ENCODE data around the gene HOXA7. TPM values are rescaled to one million over a fixed set of nuclear protein-coding genes. Genes with fewer than 3 reads are reported as not detected.

Gene HOXA7
- total RNA-seq, 1 experiment from 2014 or later, result 7.5 TPM

- Histone ChIP-seq H3K4me1 (ENCODE audit: low read length) (no peaks in the 10 kb centered on the region), H3K9ac (ENCODE audit: low read length) (no peak overlapping the region), H3K9me2 (replicated peaks; ENCODE audit: insufficient read depth, low read length) (no peaks in the 10 kb centered on the region), H3K9me3 (ENCODE audit: low read length) (no peaks in the 10 kb centered on the region), H2AFZ (ENCODE audit: low read length) (no peak overlapping the region), H3K4me3 (ENCODE audit: low read length) (no peak overlapping the region), H3K36me3 (ENCODE audit: insufficient read depth, low read length) (no peaks in the 10 kb centered on the region; the same call in 1 of the 2 replicates), H3K27me3 (ENCODE audit: low read length) (no peaks in the 10 kb centered on the region), H3K4me2 (ENCODE audit: low read depth, low read length, poor library complexity, severe bottlenecking) (no peak overlapping the region), H3K79me2 (ENCODE audit: low read length) (no peaks in the 10 kb centered on the region), H3K27ac (ENCODE audit: low read length) (no peak overlapping the region), H4K20me1 (ENCODE audit: insufficient read depth, low read depth, low read length) (0 out of 2 replicates have a peak, but pooled peaks cover 8% of the 10 kb centered on the region)
- DNase-seq, result no peak
Observed at GRCh38 chr7:27109466-27110185, 46.8 kb downstream of the HOXA7 start.

- Histone ChIP-seq H3K4me1 (ENCODE audit: low read length) (no peaks in the 10 kb centered on the region), H3K27me3 (ENCODE audit: low read length) (no peaks in the 10 kb centered on the region), H3K27ac (ENCODE audit: low read length) (no peak overlapping the region), H3K9me3 (ENCODE audit: low read length) (no peaks in the 10 kb centered on the region), H3K79me2 (ENCODE audit: low read length) (no peaks in the 10 kb centered on the region), H4K20me1 (ENCODE audit: insufficient read depth, low read depth, low read length) (0 out of 2 replicates have a peak, but pooled peaks cover 8% of the 10 kb centered on the region), H3K9me2 (replicated peaks; ENCODE audit: insufficient read depth, low read length) (no peaks in the 10 kb centered on the region), H3K4me3 (ENCODE audit: low read length) (no peak overlapping the region), H2AFZ (ENCODE audit: low read length) (no peak overlapping the region), H3K36me3 (ENCODE audit: insufficient read depth, low read length) (no peaks in the 10 kb centered on the region; the same call in 1 of the 2 replicates), H3K4me2 (ENCODE audit: low read depth, low read length, poor library complexity, severe bottlenecking) (no peak overlapping the region), H3K9ac (ENCODE audit: low read length) (no peak overlapping the region)
- DNase-seq, result no peak
Observed at GRCh38 chr7:27108390-27109127, 47.9 kb downstream of the HOXA7 start.

GRCh38 chr7:27107391-27108381, 48.8 kb downstream of the HOXA7 start:
- H4K20me1 ChIP-seq (ENCODE audit: insufficient read depth, low read depth, low read length), result 0 out of 2 replicates have a peak, but pooled peaks cover 8% of the 10 kb centered on the region
- H3K79me2 ChIP-seq (ENCODE audit: low read length), result no peaks in the 10 kb centered on the region
- H3K36me3 ChIP-seq (ENCODE audit: insufficient read depth, low read length), result no peaks in the 10 kb centered on the region; the same call in 1 of the 2 replicates
- H3K4me3 ChIP-seq (ENCODE audit: low read length), result no peak overlapping the region
- no peaks in the 10 kb centered on the region for H3K9me3 ChIP-seq (ENCODE audit: low read length)
- DNase-seq, result no peak
- H3K4me1 ChIP-seq (ENCODE audit: low read length), result no peaks in the 10 kb centered on the region
- no peaks in the 10 kb centered on the region for H3K27me3 ChIP-seq (ENCODE audit: low read length)
- no peaks in the 10 kb centered on the region for H3K9me2 ChIP-seq (replicated peaks; ENCODE audit: insufficient read depth, low read length)
- H3K9ac ChIP-seq (ENCODE audit: low read length), result no peak overlapping the region
- no peak overlapping the region for H2AFZ ChIP-seq (ENCODE audit: low read length)
- H3K4me2 ChIP-seq (ENCODE audit: low read depth, low read length, poor library complexity, severe bottlenecking), result no peak overlapping the region
- no peak overlapping the region for H3K27ac ChIP-seq (ENCODE audit: low read length)

GRCh38 chr7:27106901-27107240, 49.6 kb downstream of the HOXA7 start:
- H3K27me3 ChIP-seq (ENCODE audit: low read length), result no peaks in the 10 kb centered on the region
- no peaks in the 10 kb centered on the region for H3K9me2 ChIP-seq (replicated peaks; ENCODE audit: insufficient read depth, low read length)
- no peaks in the 10 kb centered on the region for H3K36me3 ChIP-seq (ENCODE audit: insufficient read depth, low read length)
- H3K4me3 ChIP-seq (ENCODE audit: low read length), result no peak overlapping the region
- H2AFZ ChIP-seq (ENCODE audit: low read length), result no peak overlapping the region
- H3K79me2 ChIP-seq (ENCODE audit: low read length), result no peaks in the 10 kb centered on the region
- DNase-seq, result no peak
- H3K4me2 ChIP-seq (ENCODE audit: low read depth, low read length, poor library complexity, severe bottlenecking), result no peak overlapping the region
- no peak overlapping the region for H3K27ac ChIP-seq (ENCODE audit: low read length)
- H4K20me1 ChIP-seq (ENCODE audit: insufficient read depth, low read depth, low read length), result 0 out of 2 replicates have a peak, but pooled peaks cover 8% of the 10 kb centered on the region
- no peaks in the 10 kb centered on the region for H3K9me3 ChIP-seq (ENCODE audit: low read length)
- no peaks in the 10 kb centered on the region for H3K4me1 ChIP-seq (ENCODE audit: low read length)
- no peak overlapping the region for H3K9ac ChIP-seq (ENCODE audit: low read length)

- H3K9me2 ChIP-seq (replicated peaks; ENCODE audit: insufficient read depth, low read length), result no peaks in the 10 kb centered on the region
- no peak overlapping the region for H3K27ac ChIP-seq (ENCODE audit: low read length)
- H3K27me3 ChIP-seq (ENCODE audit: low read length), result no peaks in the 10 kb centered on the region
- H2AFZ ChIP-seq (ENCODE audit: low read length), result no peak overlapping the region
- 0 out of 2 replicates have a peak, but pooled peaks cover 8% of the 10 kb centered on the region for H4K20me1 ChIP-seq (ENCODE audit: insufficient read depth, low read depth, low read length)
- H3K4me3 ChIP-seq (ENCODE audit: low read length), result no peak overlapping the region
- no peak for DNase-seq
- H3K4me1 ChIP-seq (ENCODE audit: low read length), result no peaks in the 10 kb centered on the region
- no peaks in the 10 kb centered on the region for H3K9me3 ChIP-seq (ENCODE audit: low read length)
- no peaks in the 10 kb centered on the region for H3K79me2 ChIP-seq (ENCODE audit: low read length)
- H3K36me3 ChIP-seq (ENCODE audit: insufficient read depth, low read length), result no peaks in the 10 kb centered on the region
- H3K4me2 ChIP-seq (ENCODE audit: low read depth, low read length, poor library complexity, severe bottlenecking), result no peak overlapping the region
- H3K9ac ChIP-seq (ENCODE audit: low read length), result no peak overlapping the region
Observed at GRCh38 chr7:27106181-27106900, 50.1 kb downstream of the HOXA7 start.

GRCh38 chr7:27105301-27106031, 51.0 kb downstream of the HOXA7 start:
- no peaks in the 10 kb centered on the region for H3K36me3 ChIP-seq (ENCODE audit: insufficient read depth, low read length)
- no peak for DNase-seq
- no peak overlapping the region for H3K27ac ChIP-seq (ENCODE audit: low read length)
- H3K9me3 ChIP-seq (ENCODE audit: low read length), result no peaks in the 10 kb centered on the region
- no peak overlapping the region for H3K4me2 ChIP-seq (ENCODE audit: low read depth, low read length, poor library complexity, severe bottlenecking)
- no peak overlapping the region for H3K9ac ChIP-seq (ENCODE audit: low read length)
- H4K20me1 ChIP-seq (ENCODE audit: insufficient read depth, low read depth, low read length), result 0 out of 2 replicates have a peak, but pooled peaks cover 8% of the 10 kb centered on the region
- no peaks in the 10 kb centered on the region for H3K79me2 ChIP-seq (ENCODE audit: low read length)
- H3K27me3 ChIP-seq (ENCODE audit: low read length), result no peaks in the 10 kb centered on the region
- H2AFZ ChIP-seq (ENCODE audit: low read length), result no peak overlapping the region
- H3K4me3 ChIP-seq (ENCODE audit: low read length), result no peak overlapping the region
- no peaks in the 10 kb centered on the region for H3K4me1 ChIP-seq (ENCODE audit: low read length)
- no peaks in the 10 kb centered on the region for H3K9me2 ChIP-seq (replicated peaks; ENCODE audit: insufficient read depth, low read length)

- Histone ChIP-seq H3K4me1 (ENCODE audit: low read length) (no peaks in the 10 kb centered on the region), H3K27ac (ENCODE audit: low read length) (no peak overlapping the region), H3K9ac (ENCODE audit: low read length) (no peak overlapping the region), H3K4me3 (ENCODE audit: low read length) (no peak overlapping the region), H3K79me2 (ENCODE audit: low read length) (no peaks in the 10 kb centered on the region), H4K20me1 (ENCODE audit: insufficient read depth, low read depth, low read length) (0 out of 2 replicates have a peak, but pooled peaks cover 8% of the 10 kb centered on the region), H2AFZ (ENCODE audit: low read length) (no peak overlapping the region), H3K9me2 (replicated peaks; ENCODE audit: insufficient read depth, low read length) (no peaks in the 10 kb centered on the region), H3K36me3 (ENCODE audit: insufficient read depth, low read length) (no peaks in the 10 kb centered on the region), H3K27me3 (ENCODE audit: low read length) (no peaks in the 10 kb centered on the region), H3K4me2 (ENCODE audit: low read depth, low read length, poor library complexity, severe bottlenecking) (no peak overlapping the region), H3K9me3 (ENCODE audit: low read length) (no peaks in the 10 kb centered on the region)
- no peak for DNase-seq
Observed at GRCh38 chr7:27104341-27105058, 52.0 kb downstream of the HOXA7 start.
